ENCODE measurements around the gene MSRB2. TPM values are rescaled to one million over a fixed set of nuclear protein-coding genes. Genes with fewer than 3 reads are reported as not detected.
"Not testable (repeated sequence)": the region's sequence is repeated elsewhere in the genome, so short reads cannot be mapped to it uniquely, and the experiment has no call there.

MSRB2 gene
- total RNA-seq, 6 donors from 2014 or later = 9.6 to 19.9 (median 16.9) TPM

- TF ChIP-seq POLR2A (IDR thresholded peaks at IDR 0.05) (no peak), POLR2AphosphoS5 (IDR thresholded peaks at IDR 0.05) (no peak), CTCF (IDR thresholded peaks at IDR 0.05) (no peak), EP300 (IDR thresholded peaks at IDR 0.05) (no peak)
- 71 to 90% methylated on average over 3 of the region's 3 CpGs for WGBS, 2 donors
- Histone ChIP-seq H3K36me3 (no peaks in the 10 kb centered on the region), H3K4me1 (peaks cover 0 to 9% (median 4%) of the 10 kb centered on the region in 4 donors), H3K27me3 (no peaks in the 10 kb centered on the region), H3K9me3 (no peaks in the 10 kb centered on the region), H3K4me3 (no peak overlapping the region), H3K27ac (no peak overlapping the region)
- no peak for DNase-seq
- peak in 1 of 2 donors; percentile 74 for ATAC-seq (ENCODE audit: low FRiP score in 2 of 2)
Observed at GRCh38 chr10:23070913-23071218, 24.5 kb upstream of the MSRB2 start.

- H3K9me3 ChIP-seq; H3K4me3 ChIP-seq; H3K4me1 ChIP-seq; H3K36me3 ChIP-seq; H3K27me3 ChIP-seq; DNase-seq; ATAC-seq (ENCODE audit: low FRiP score in 2 of 2): not testable (repeated sequence)
- peak overlapping the region in 1 of 4 donors; percentile 2 for H3K27ac ChIP-seq
- WGBS, 2 donors = 46 to 48% methylated on average over 3 of the region's 3 CpGs
Observed at GRCh38 chr10:23072593-23072992, 22.8 kb upstream of the MSRB2 start.

GRCh38 chr10:23073527-23073926 is 21.9 kb upstream of the MSRB2 start:
- WGBS, 2 donors = 77 to 88% methylated on average over 3 of the region's 3 CpGs
- no peak for ATAC-seq (ENCODE audit: low FRiP score in 2 of 2)
- Histone ChIP-seq H3K4me3 (no peak overlapping the region), H3K36me3 (no peaks in the 10 kb centered on the region), H3K4me1 (peaks cover 0 to 8% (median 3%) of the 10 kb centered on the region in 4 donors), H3K9me3 (no peaks in the 10 kb centered on the region), H3K27me3 (no peaks in the 10 kb centered on the region), H3K27ac (no peak overlapping the region)
- DNase-seq = no peak
- no peak for TF ChIP-seq POLR2A (IDR thresholded peaks at IDR 0.05)
- no peak for TF ChIP-seq EP300 (IDR thresholded peaks at IDR 0.05)
- no peak for TF ChIP-seq CTCF (IDR thresholded peaks at IDR 0.05)
- TF ChIP-seq POLR2AphosphoS5 (IDR thresholded peaks at IDR 0.05) = no peak

GRCh38 chr10:23075672-23076071 is 19.7 kb upstream of the MSRB2 start:
- TF ChIP-seq POLR2A (IDR thresholded peaks at IDR 0.05) (no peak), CTCF (IDR thresholded peaks at IDR 0.05) (no peak), POLR2AphosphoS5 (IDR thresholded peaks at IDR 0.05) (no peak), EP300 (IDR thresholded peaks at IDR 0.05) (no peak)
- Histone ChIP-seq H3K4me1 (peaks cover 0 to 7% (median 3%) of the 10 kb centered on the region in 4 donors), H3K27me3 (no peaks in the 10 kb centered on the region), H3K9me3 (no peaks in the 10 kb centered on the region), H3K4me3 (no peak overlapping the region), H3K27ac (no peak overlapping the region), H3K36me3 (no peaks in the 10 kb centered on the region)
- ATAC-seq (ENCODE audit: low FRiP score in 2 of 2) (no peak), DNase-seq (no peak)
- WGBS, 2 donors = 80 to 91% methylated on average over 3 of the region's 3 CpGs

GRCh38 chr10:23078114-23078513 is 17.3 kb upstream of the MSRB2 start:
- Histone ChIP-seq H3K9me3 (no peaks in the 10 kb centered on the region), H3K4me1 (no peaks in the 10 kb centered on the region), H3K36me3 (no peaks in the 10 kb centered on the region), H3K27ac (no peak overlapping the region), H3K4me3 (no peak overlapping the region), H3K27me3 (no peaks in the 10 kb centered on the region)
- ATAC-seq (ENCODE audit: low FRiP score in 2 of 2) (no peak), DNase-seq (no peak)
- TF ChIP-seq EP300 (IDR thresholded peaks at IDR 0.05) (no peak), POLR2AphosphoS5 (IDR thresholded peaks at IDR 0.05) (no peak), POLR2A (IDR thresholded peaks at IDR 0.05) (no peak), CTCF (IDR thresholded peaks at IDR 0.05) (no peak)
- WGBS, 2 donors = 90 to 91% methylated on average over 2 of the region's 2 CpGs
